Thoracic aorta (tissue), 2 donors: ENCODE results near the gene COMMD2. TPM values are rescaled to one million over a fixed set of nuclear protein-coding genes. Genes with fewer than 3 reads are reported as not detected.

Source experiments
- ATAC-seq: fragments of 150-250 bp; one replicate; pipeline ENCODE4 v1.8.0; 2017; ENCODE audit warnings: low read depth; ENCODE audit not compliant: insufficient number of reproducible peaks, low FRiP score
- DNase-seq: peaks from one replicate; pipeline ENCODE4 v3.0.0-alpha.2; 2020; ENCODE audit warnings: low spot score
- H3K27ac ChIP-seq, 2 donors: fragments of 200-600 bp; sonication (generic); 1 replicate in 1 of 2; 2 replicates in 1 of 2; pipeline ENCODE4 v1.5.1; 2016; ENCODE audit warnings: mild to moderate bottlenecking in 2 of 2, moderate library complexity in 2 of 2
- H3K27me3 ChIP-seq: fragments of 200-600 bp; sonication (generic); replicated peaks from 2 replicates; pipeline ENCODE4 v1.6.0; 2016; ENCODE audit warnings: mild to moderate bottlenecking; ENCODE audit not compliant: insufficient read depth
- H3K36me3 ChIP-seq: fragments of 200-600 bp; sonication (generic); one replicate; pipeline ENCODE4 v1.5.1; 2016
- H3K4me1 ChIP-seq, 2 donors: fragments of 200-600 bp; sonication (generic); 1 replicate in 1 of 2; 2 replicates in 1 of 2; pipeline versions ENCODE4 v1.5.1 to v1.6.0; 2016; ENCODE audit warnings: low read depth in 2 of 2, mild to moderate bottlenecking in 1 of 2; ENCODE audit not compliant: control insufficient read depth in 1 of 2
- H3K4me3 ChIP-seq: fragments of 200-600 bp; sonication (generic); 2 replicates; pipeline ENCODE4 v1.5.1; 2016; ENCODE audit warnings: mild to moderate bottlenecking
- H3K9me3 ChIP-seq: fragments of 200-600 bp; sonication (generic); 2 replicates; pipeline ENCODE4 v1.5.1; 2016
- total RNA-seq, 2 donors: library from RNA; depleted of rRNA; stranded (reverse); fragments of >200 nt; gene quantifications; one replicate each; pipeline versions ENCODE4 v1.1.0 to v1.2.3, GENCODE V29; 2016
- TF ChIP-seq, protein P1 (sequence below): fragments of 200-600 bp; sonication (generic); IDR thresholded peaks from one replicate; pipeline ENCODE4 v1.5.1; 2019; ENCODE audit warnings: antibody characterized with exemption

COMMD2 gene
- total RNA-seq, 2 donors from 2014 or later = 11.4 to 20.5 TPM

DNA sequence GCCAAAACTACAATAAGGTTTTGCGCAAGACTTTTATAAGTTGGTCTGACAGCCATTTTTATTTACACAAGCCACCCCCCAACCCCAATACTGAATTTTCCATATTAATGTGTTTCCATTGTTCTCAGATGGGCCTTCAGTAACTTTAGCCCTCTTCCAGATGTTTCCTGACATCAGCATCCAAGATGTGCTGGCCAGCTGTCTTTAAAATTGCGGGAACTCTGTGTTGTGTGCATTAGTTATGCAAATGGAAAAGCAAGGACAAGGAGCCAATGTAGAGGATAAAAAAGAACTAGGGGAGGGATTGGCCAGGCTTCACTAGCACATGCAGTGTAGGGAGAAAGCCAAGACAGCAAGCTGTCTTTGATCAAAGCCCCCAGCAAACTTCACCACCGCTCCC lies 45.4 kb downstream of the COMMD2 start:
- H3K4me3 ChIP-seq = no peak overlapping the region
- H3K36me3 ChIP-seq = no peaks in the 10 kb centered on the region
- no peak for DNase-seq
- no peaks in the 10 kb centered on the region for H3K9me3 ChIP-seq
- TF ChIP-seq, protein P1, sequence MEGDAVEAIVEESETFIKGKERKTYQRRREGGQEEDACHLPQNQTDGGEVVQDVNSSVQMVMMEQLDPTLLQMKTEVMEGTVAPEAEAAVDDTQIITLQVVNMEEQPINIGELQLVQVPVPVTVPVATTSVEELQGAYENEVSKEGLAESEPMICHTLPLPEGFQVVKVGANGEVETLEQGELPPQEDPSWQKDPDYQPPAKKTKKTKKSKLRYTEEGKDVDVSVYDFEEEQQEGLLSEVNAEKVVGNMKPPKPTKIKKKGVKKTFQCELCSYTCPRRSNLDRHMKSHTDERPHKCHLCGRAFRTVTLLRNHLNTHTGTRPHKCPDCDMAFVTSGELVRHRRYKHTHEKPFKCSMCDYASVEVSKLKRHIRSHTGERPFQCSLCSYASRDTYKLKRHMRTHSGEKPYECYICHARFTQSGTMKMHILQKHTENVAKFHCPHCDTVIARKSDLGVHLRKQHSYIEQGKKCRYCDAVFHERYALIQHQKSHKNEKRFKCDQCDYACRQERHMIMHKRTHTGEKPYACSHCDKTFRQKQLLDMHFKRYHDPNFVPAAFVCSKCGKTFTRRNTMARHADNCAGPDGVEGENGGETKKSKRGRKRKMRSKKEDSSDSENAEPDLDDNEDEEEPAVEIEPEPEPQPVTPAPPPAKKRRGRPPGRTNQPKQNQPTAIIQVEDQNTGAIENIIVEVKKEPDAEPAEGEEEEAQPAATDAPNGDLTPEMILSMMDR = no peak
- no peak overlapping the region for H3K27ac ChIP-seq
- ATAC-seq = no peak
- H3K27me3 ChIP-seq = no peaks in the 10 kb centered on the region
- H3K4me1 ChIP-seq = no peaks in the 10 kb centered on the region

DNA sequence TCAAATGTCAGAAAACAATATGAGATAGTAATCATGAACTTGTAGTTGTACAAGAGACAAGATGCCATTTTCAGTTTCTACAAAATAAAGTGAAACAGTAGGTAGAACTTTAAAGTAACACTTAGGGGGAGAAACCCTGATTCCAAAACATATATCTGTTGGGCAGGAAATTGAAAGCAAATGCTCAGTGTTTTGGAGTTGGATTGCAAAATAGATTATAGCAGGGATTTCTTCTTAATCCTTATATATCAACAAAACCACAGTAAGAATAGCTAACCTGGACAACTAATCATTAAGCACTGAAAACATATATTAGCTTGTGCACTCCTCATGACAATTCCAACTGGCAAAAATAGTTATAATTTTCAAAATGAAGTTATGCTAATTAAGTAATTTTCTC lies 46.9 kb downstream of the COMMD2 start:
- no peak for DNase-seq
- Histone ChIP-seq H3K36me3 (no peaks in the 10 kb centered on the region), H3K9me3 (no peaks in the 10 kb centered on the region), H3K27me3 (no peaks in the 10 kb centered on the region), H3K4me3 (no peak overlapping the region), H3K27ac (no peak overlapping the region), H3K4me1 (no peaks in the 10 kb centered on the region)
- ATAC-seq = no peak
- TF ChIP-seq, protein P1 = no peak

DNA sequence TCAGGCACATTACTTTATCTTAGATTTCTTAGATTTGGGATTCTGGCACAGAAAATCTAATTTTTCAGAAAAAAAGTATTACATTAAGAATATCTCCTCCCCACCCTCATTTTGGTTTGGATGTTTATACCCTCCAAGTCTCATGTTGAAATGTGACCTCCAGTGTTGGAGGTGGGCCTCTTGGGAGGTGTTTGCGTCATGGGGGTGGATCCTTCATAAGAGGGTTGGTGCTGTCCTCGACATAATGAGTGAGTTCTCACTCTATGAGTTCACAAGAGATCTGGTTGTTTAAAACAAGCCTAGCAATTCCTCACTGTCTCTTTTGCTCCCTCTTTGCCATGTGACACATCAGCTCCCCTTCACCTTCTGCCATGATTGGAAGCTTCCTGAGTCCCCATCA lies 48.8 kb downstream of the COMMD2 start:
- ATAC-seq (no peak), DNase-seq (no peak)
- TF ChIP-seq, protein P1 = no peak

DNA sequence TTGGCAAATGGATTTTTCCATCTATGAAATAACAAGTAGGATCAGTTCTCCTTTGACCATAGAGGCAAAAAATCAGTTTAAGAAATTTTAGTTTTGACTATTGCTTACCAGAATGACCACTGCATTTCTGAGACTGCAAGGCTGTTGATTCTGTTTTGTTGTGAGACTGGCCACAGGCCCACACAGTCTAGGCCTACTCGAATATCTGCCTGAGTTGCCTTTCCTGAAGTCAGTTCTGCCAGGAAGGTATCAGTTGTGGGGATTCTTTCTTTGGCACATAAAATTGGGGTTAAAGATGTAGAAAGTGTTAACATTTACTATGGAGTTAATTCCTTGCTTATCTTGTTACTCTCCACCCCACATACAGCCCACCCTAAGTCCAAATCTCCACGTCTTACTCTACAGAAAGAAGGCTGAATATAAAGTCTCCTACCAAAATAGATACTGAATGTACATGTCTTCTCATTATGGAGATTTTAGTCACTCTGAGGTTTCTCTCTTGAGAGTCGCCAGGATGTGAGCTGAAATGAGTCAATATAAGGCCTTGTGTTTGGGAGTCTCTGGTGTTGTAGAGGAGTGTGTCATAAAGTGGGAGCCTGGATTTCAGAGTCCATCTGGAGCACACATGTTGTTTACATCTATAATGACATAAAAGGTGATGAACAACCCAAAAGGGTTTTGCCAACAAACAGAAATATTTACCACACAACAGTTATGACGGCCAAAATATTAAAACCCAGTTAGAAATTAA lies 49.4 kb downstream of the COMMD2 start:
- no peak for ATAC-seq
- peaks cover 6% of the 10 kb centered on the region for H3K9me3 ChIP-seq
- no peak overlapping the region for H3K4me3 ChIP-seq
- no peaks in the 10 kb centered on the region for H3K27me3 ChIP-seq
- H3K4me1 ChIP-seq = no peaks in the 10 kb centered on the region
- no peaks in the 10 kb centered on the region for H3K36me3 ChIP-seq
- no peak overlapping the region for H3K27ac ChIP-seq
- TF ChIP-seq, protein P1 = no peak
- no peak for DNase-seq

More for the DNA sequence above, 48.8 kb downstream of the COMMD2 start:
- no peaks in the 10 kb centered on the region for H3K4me1 ChIP-seq
- no peaks in the 10 kb centered on the region for H3K27me3 ChIP-seq
- no peak overlapping the region for H3K27ac ChIP-seq
- H3K36me3 ChIP-seq = no peaks in the 10 kb centered on the region
- no peak overlapping the region for H3K4me3 ChIP-seq
- H3K9me3 ChIP-seq = no peaks in the 10 kb centered on the region

DNA sequence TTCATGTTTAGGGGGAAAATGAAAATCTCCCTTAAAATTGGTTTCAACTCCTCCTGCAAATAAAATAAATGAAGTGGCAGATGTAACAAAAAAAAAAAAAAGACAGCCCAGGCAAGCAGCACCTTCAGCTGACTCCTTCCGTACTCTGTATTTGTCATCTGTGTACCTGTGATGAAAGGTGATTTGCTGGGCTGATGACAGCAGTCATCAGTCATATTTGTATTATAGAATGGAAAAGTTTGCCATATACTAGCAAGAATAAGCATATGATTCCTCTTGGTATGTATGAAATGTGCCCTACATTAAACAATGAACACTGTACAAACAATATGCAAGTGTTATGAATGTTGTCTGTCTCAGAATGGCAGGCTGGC lies 50.3 kb downstream of the COMMD2 start:
- H3K27me3 ChIP-seq = no peaks in the 10 kb centered on the region
- H3K4me3 ChIP-seq = no peak overlapping the region
- ATAC-seq = no peak
- no peak overlapping the region for H3K27ac ChIP-seq
- no peaks in the 10 kb centered on the region for H3K36me3 ChIP-seq
- peaks cover 9% of the 10 kb centered on the region for H3K9me3 ChIP-seq
- no peaks in the 10 kb centered on the region for H3K4me1 ChIP-seq
- no peak for DNase-seq
- TF ChIP-seq, protein P1 = no peak
